Lower lobe of right lung (tissue), 2 donors: ENCODE data around the gene FBRSL1. TPM values are rescaled to one million over a fixed set of nuclear protein-coding genes. Genes with fewer than 3 reads are reported as not detected.

Experiments used
- ATAC-seq, 2 donors: fragments of 200-7000 bp; cut with Tn5 transposase; one replicate each; pipeline ENCODE4 v1.9.1; 2020 to 2022; ENCODE audit warnings: mild to moderate bottlenecking in 2 of 2, moderate library complexity in 2 of 2
- DNase-seq: peaks from one replicate; pipeline ENCODE4 v3.0.0-alpha.2; 2020
- H3K27ac ChIP-seq: fragments of 200-600 bp; one replicate; pipeline ENCODE4 v1.8.0; 2022
- H3K27me3 ChIP-seq: fragments of 200-600 bp; one replicate; pipeline ENCODE4 v1.8.0; 2022; ENCODE audit warnings: low read depth
- H3K36me3 ChIP-seq: fragments of 200-600 bp; one replicate; pipeline ENCODE4 v1.8.0; 2022; ENCODE audit warnings: mild to moderate bottlenecking
- H3K4me1 ChIP-seq: fragments of 200-600 bp; one replicate; pipeline ENCODE4 v1.8.0; 2022
- H3K4me3 ChIP-seq: fragments of 200-600 bp; one replicate; pipeline ENCODE4 v1.8.0; 2022; ENCODE audit warnings: mild to moderate bottlenecking
- H3K9me3 ChIP-seq: fragments of 200-600 bp; one replicate; pipeline ENCODE4 v1.8.0; 2022
- intact Hi-C: fragments of 100-400 bp; cut with DNase I; formaldehyde crosslinking; loops from one replicate; pipeline ENCODE4 v1.11.0; 2022
- total RNA-seq: library from RNA; stranded (reverse); fragmentation: NEBNext Ultra II Directional; extraction: Animal tissue kit (Norgen Biotek cat#: 25700); gene quantifications from one replicate; pipeline ENCODE4 v1.2.1, GENCODE V29; 2021
- TF ChIP-seq, protein P1 (sequence below): fragments of 200-600 bp; IDR thresholded peaks from one replicate; pipeline ENCODE4 v1.8.0; 2022; ENCODE audit warnings: antibody characterized with exemption, mild to moderate bottlenecking
- donor health status: DM: no; HTN: yes; CAD: no; lungs with severe emphysema.

The FBRSL1 gene
- total RNA-seq, 1 donor from 2014 or later = 47.6 TPM

GRCh38 chr12:132516095-132517012 is 26.4 kb downstream of the FBRSL1 start:
- no peak overlapping the region for H3K4me3 ChIP-seq
- peaks cover 17% of the 10 kb centered on the region for H3K4me1 ChIP-seq
- intact Hi-C loops = no loop called here
- no peak overlapping the region for H3K27ac ChIP-seq
- H3K36me3 ChIP-seq = peaks cover 8% of the 10 kb centered on the region
- TF ChIP-seq, protein P1, sequence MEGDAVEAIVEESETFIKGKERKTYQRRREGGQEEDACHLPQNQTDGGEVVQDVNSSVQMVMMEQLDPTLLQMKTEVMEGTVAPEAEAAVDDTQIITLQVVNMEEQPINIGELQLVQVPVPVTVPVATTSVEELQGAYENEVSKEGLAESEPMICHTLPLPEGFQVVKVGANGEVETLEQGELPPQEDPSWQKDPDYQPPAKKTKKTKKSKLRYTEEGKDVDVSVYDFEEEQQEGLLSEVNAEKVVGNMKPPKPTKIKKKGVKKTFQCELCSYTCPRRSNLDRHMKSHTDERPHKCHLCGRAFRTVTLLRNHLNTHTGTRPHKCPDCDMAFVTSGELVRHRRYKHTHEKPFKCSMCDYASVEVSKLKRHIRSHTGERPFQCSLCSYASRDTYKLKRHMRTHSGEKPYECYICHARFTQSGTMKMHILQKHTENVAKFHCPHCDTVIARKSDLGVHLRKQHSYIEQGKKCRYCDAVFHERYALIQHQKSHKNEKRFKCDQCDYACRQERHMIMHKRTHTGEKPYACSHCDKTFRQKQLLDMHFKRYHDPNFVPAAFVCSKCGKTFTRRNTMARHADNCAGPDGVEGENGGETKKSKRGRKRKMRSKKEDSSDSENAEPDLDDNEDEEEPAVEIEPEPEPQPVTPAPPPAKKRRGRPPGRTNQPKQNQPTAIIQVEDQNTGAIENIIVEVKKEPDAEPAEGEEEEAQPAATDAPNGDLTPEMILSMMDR = no peak
- DNase-seq = no peak
- H3K27me3 ChIP-seq = no peaks in the 10 kb centered on the region
- no peaks in the 10 kb centered on the region for H3K9me3 ChIP-seq
- ATAC-seq = no peak

DNA sequence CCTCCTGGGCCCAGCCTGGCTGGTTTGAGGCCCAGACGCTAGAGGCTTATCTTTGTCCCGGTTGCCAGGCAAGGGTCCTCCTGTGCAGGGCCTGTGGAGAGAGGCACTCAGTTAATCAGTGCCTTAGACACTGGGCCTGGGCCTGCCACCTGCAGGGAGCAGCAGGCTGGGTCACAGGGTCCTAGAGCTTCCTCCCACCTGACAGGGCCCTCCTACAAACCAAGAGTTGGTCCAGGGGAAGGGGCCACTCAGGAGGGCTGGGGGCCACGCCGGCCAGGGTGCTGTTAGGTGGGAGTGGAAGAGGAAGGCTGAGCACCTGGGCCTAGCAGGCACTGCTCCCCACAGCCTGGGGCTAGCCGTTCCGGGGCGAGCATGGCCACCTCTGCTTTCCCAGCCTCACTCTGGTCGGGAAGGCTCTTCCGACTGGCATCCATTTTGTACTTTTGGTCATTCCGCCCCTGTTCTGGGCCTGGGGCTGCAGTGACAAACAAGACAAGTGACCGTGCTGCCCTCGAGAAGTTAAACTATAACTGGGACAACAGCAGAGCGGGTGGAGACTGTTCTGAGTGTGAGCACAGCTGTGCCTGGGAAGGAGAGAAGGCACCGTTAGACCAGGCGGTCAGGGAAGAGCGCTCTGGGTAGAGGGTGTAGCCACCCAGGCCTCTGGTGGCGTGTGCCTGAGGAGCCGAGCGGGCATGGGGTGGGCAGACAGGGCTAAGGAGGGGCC is 27.2 kb downstream of the FBRSL1 start:
- no peaks in the 10 kb centered on the region for H3K9me3 ChIP-seq
- peaks cover 3% of the 10 kb centered on the region for H3K36me3 ChIP-seq
- ATAC-seq (peak in 1 of 2 donors; percentile 15), DNase-seq (no peak)
- H3K4me3 ChIP-seq = no peak overlapping the region
- peaks cover 23% of the 10 kb centered on the region for H3K4me1 ChIP-seq
- no peaks in the 10 kb centered on the region for H3K27me3 ChIP-seq
- TF ChIP-seq, protein P1 = no peak
- no peak overlapping the region for H3K27ac ChIP-seq
- intact Hi-C loops = no loop called here

DNA sequence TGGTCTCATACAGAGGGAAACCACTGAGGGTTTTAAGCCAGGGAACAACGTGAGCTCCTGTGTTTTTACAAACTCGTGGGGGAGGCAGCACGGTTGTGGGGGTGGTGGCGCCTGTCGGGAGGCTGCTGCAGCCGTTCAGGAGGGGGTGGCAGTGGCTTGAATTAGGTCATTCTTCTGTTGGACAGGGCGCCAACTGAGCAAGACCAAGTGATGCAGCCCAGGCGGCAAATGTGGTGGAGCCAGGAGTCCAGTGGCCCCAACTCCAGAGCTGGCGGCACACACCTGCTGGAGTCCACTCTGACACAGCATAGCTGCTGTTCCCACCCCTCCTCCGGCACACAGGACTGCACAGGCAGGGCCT is 27.8 kb downstream of the FBRSL1 start:
- Histone ChIP-seq H3K9me3 (no peaks in the 10 kb centered on the region), H3K4me3 (no peak overlapping the region), H3K4me1 (peaks cover 23% of the 10 kb centered on the region), H3K27me3 (no peaks in the 10 kb centered on the region), H3K36me3 (no peaks in the 10 kb centered on the region), H3K27ac (no peak overlapping the region)
- DNase-seq (no peak), ATAC-seq (no peak)
- TF ChIP-seq, protein P1 = no peak
- intact Hi-C loops = no loop called here

DNA sequence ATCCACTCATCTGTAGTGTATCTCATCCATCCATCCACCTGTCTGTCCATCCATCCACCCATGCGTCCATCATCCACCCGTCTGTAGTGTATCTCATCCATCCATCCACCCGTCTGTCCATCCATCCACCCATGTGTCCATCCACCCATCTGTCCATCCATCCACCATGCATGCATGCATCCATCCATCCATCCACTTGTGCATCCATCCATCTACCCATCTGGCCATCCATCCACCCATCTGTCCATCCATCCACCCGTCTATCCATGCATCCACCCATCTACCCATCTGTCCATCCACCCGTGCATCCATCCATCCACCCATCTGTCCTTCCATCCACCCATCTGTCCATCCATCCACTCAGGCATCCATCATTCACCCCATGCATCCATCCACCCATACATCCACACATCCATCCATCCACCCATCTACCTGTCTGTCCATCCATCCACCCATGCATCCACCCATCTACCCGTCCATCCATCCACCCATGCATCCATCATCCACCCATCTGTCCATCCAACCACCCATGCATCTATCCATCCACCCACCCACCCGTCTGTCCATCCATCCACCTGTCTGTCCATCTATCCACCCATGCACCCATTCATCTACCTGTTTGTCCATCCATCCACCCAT is 28.5 kb downstream of the FBRSL1 start:
- no peaks in the 10 kb centered on the region for H3K9me3 ChIP-seq
- peaks cover 26% of the 10 kb centered on the region for H3K4me1 ChIP-seq
- no peak overlapping the region for H3K4me3 ChIP-seq
- no peak for ATAC-seq
- no peaks in the 10 kb centered on the region for H3K36me3 ChIP-seq
- no peak for DNase-seq
- intact Hi-C loops = no loop called here
- no peak overlapping the region for H3K27ac ChIP-seq
- TF ChIP-seq, protein P1 = no peak
- H3K27me3 ChIP-seq = no peaks in the 10 kb centered on the region

GRCh38 chr12:132520421-132521199 is 30.7 kb downstream of the FBRSL1 start:
- H3K4me1 ChIP-seq = peaks cover 36% of the 10 kb centered on the region

More at GRCh38 chr12:132520421-132521199, 30.7 kb downstream of the FBRSL1 start:
- ATAC-seq (peak; percentile 37), DNase-seq (no peak)
- TF ChIP-seq, protein P1 = no peak
- Histone ChIP-seq H3K27ac (no peak overlapping the region), H3K9me3 (no peaks in the 10 kb centered on the region), H3K4me3 (no peak overlapping the region), H3K36me3 (peaks cover 2% of the 10 kb centered on the region), H3K27me3 (no peaks in the 10 kb centered on the region)
- intact Hi-C loops = no loop called here
